Kidney (tissue), 14 donors: Measurements from ENCODE around the gene TAS2R30. TPM values are rescaled to one million over a fixed set of nuclear protein-coding genes. Genes with fewer than 3 reads are reported as not detected.

Experiments used
- DNase-seq, 5 donors: peaks; one replicate each; pipeline ENCODE4 v3.0.0-alpha.2; 2013 to 2020
- FAIRE-seq: peaks from 2 replicates; lab custom pipeline; 2012; peaks lifted over from hg19 to GRCh38; lab: Jason Lieb, UNC
- H3K27ac ChIP-seq, 2 donors: one replicate each; pipeline ENCODE4 v1.7.0; 2013; ENCODE audit warnings: low read depth in 2 of 2, low read length in 2 of 2, inconsistent platforms in 1 of 2
- H3K27me3 ChIP-seq: one replicate; pipeline ENCODE4 v1.7.1; 2013; ENCODE audit warnings: low read length, inconsistent platforms; ENCODE audit not compliant: control insufficient read depth, insufficient read depth
- H3K36me3 ChIP-seq, 3 donors: one replicate each; pipeline versions ENCODE4 v1.7.0 to v1.7.1; 2013; ENCODE audit warnings: low read length in 3 of 3, control low read depth in 1 of 3, inconsistent platforms in 1 of 3; ENCODE audit not compliant: insufficient read depth in 3 of 3, control insufficient read depth in 2 of 3
- H3K4me1 ChIP-seq, 3 donors: one replicate each; pipeline versions ENCODE4 v1.7.0 to v1.7.1; 2013; ENCODE audit warnings: low read length in 3 of 3, inconsistent platforms in 1 of 3, low read depth in 1 of 3; ENCODE audit not compliant: control insufficient read depth in 2 of 3, insufficient read depth in 2 of 3
- H3K4me3 ChIP-seq, 3 donors: one replicate each; pipeline versions ENCODE4 v1.7.0 to v1.8.1; 2013; ENCODE audit warnings: low read length in 3 of 3, control low read depth in 1 of 3, inconsistent platforms in 1 of 3
- H3K9ac ChIP-seq, 3 donors: one replicate each; pipeline versions ENCODE4 v1.7.0 to v1.7.1; 2013; ENCODE audit warnings: low read length in 3 of 3, control low read depth in 1 of 3, inconsistent platforms in 1 of 3
- H3K9me3 ChIP-seq, 3 donors: one replicate each; pipeline versions ENCODE4 v1.7.0 to v1.7.1; 2013; ENCODE audit warnings: low read length in 3 of 3, control low read depth in 1 of 3, inconsistent platforms in 1 of 3; ENCODE audit not compliant: control insufficient read depth in 2 of 3, insufficient read depth in 1 of 3
- CTCF ChIP-seq: IDR thresholded peaks from 3 replicates; pipeline ENCODE4 v1.5.1; 2012; ENCODE audit warnings: mild to moderate bottlenecking, moderate library complexity, borderline replicate concordance; ENCODE audit not compliant: insufficient read depth; ENCODE audit errors: extremely low read depth
- intact Hi-C: fragments of 100-400 bp; cut with DNase I; formaldehyde crosslinking; loops from one replicate; pipeline ENCODE4 v1.11.1; 2022
- polyA plus RNA-seq: library from polyadenylated mRNA; stranded (reverse); fragments of 350-450 nt; fragmentation: Illumina TruSeq; extraction: RNeasy Lipid Tissue Mini Kit (QIAGEN cat#74804); gene quantifications from one replicate; pipeline ENCODE4 v1.2.3, GENCODE V29; 2014; ENCODE audit warnings: low read depth, low replicate concordance; ENCODE audit not compliant: insufficient read depth
- total RNA-seq: library from RNA; stranded (reverse); fragmentation: NEBNext Ultra II Directional; extraction: Animal tissue kit (Norgen Biotek cat#: 25700); gene quantifications from one replicate; pipeline ENCODE4 v1.2.1, GENCODE V29; 2021
- donor health status: control.
- donor health status: control.
- donor health status: control.
- donor health status: control.
- donor health status: control.
- donor health status: DM: yes; HTN: yes; CAD: no.
- donor health status: Normal renal cell carcinoma (clear cell type).

The TAS2R30 gene
- total and polyA plus RNA-seq, 2 donors from 2014 or later: 4.0 TPM; not detected in 1

- Histone ChIP-seq H3K4me1 (peaks cover 3 to 18% (median 7%) of the 10 kb centered on the region in 3 donors), H3K9ac (peak within 1 kb of the TSS; percentile 62 to 84 (median 70)), H3K9me3 (no peaks in the 10 kb centered on the region), H3K4me3 (peak within 1 kb of the TSS; percentile 82 to 84 (median 83)), H3K27ac (peak within 1 kb of the TSS; percentile 79 to 92), H3K36me3 (no peaks in the 10 kb centered on the region), H3K27me3 (no peaks in the 10 kb centered on the region)
- intact Hi-C loops: no loop called here
- TF ChIP-seq CTCF: no peak
- no peak for FAIRE-seq
- DNase-seq: peak; percentile 95 to 98 (median 98)
These were observed 36.9 kb upstream of the TAS2R30 start, which contains the start of gene SMIM10L1 for GRCh38 chr12:11171145-11171968. Gene SMIM10L1, plus strand, starts transcription at chr12:11171194. Its CDS starts 163 bp downstream, at chr12:11171357.

- peaks cover 3 to 18% (median 7%) of the 10 kb centered on the region in 3 donors for H3K4me1 ChIP-seq
- peak overlapping the region; percentile 82 to 84 (median 83) for H3K4me3 ChIP-seq
- no peak for TF ChIP-seq CTCF
- H3K27me3 ChIP-seq: no peaks in the 10 kb centered on the region
- H3K36me3 ChIP-seq: peaks cover 0 to 3% (median 0%) of the 10 kb centered on the region in 3 donors
- DNase-seq (no peak), FAIRE-seq (no peak)
- H3K9me3 ChIP-seq: no peaks in the 10 kb centered on the region
- peak overlapping the region; percentile 62 to 83 (median 68) for H3K9ac ChIP-seq
- peak overlapping the region; percentile 79 to 92 for H3K27ac ChIP-seq
- intact Hi-C loops: no loop called here
These were observed 36.3 kb upstream of the TAS2R30 start for GRCh38 chr12:11170810-11171144.

GRCh38 chr12:11166300-11166699 lies 31.9 kb upstream of the TAS2R30 start:
- FAIRE-seq (no peak), DNase-seq (no peak)
- TF ChIP-seq CTCF: no peak
- no peak overlapping the region for H3K4me3 ChIP-seq
- H3K36me3 ChIP-seq: peaks cover 0 to 7% (median 0%) of the 10 kb centered on the region in 3 donors
- H3K27ac ChIP-seq: no peak overlapping the region
- H3K27me3 ChIP-seq: no peaks in the 10 kb centered on the region
- H3K9me3 ChIP-seq: no peaks in the 10 kb centered on the region
- peaks cover 3 to 10% (median 4%) of the 10 kb centered on the region in 3 donors for H3K4me1 ChIP-seq
- H3K9ac ChIP-seq: no peak overlapping the region
- intact Hi-C loops: no loop called here
